HG02943 (cell line): ENCODE results near the gene SDHA.
"Not testable (repeated sequence)": the region's sequence is repeated elsewhere in the genome, so short reads cannot be mapped to it uniquely, and the experiment has no call there.

ENCODE experiments used
- ATAC-seq: cut with Tn5 transposase; IDR thresholded peaks from one replicate; pipeline ENCODE4 v1.9.1; 2021; ENCODE audit warnings: mild to moderate bottlenecking, low read depth, moderate library complexity; ENCODE audit not compliant: unreplicated experiment

SDHA gene

DNA sequence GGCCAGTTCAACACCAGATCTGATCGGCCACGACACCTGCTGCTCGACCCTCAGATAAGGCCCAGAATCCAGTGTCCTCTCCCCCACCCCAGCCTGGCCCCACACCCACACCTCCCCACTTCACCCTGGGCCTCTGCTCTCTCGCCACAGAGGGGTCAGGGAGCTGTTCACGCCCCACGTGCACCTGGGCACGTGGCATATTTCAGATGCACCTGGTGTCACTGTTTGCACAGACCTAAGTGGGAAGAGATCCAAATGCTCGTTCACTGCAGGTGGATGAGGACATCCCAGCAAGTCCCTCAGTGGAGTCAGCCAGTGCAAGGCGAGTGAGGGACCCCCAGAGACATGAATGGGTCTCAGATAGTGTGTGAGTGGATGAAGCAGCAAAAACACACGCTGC is 78.1 kb downstream of the SDHA start:
- ATAC-seq = not testable (repeated sequence)

DNA sequence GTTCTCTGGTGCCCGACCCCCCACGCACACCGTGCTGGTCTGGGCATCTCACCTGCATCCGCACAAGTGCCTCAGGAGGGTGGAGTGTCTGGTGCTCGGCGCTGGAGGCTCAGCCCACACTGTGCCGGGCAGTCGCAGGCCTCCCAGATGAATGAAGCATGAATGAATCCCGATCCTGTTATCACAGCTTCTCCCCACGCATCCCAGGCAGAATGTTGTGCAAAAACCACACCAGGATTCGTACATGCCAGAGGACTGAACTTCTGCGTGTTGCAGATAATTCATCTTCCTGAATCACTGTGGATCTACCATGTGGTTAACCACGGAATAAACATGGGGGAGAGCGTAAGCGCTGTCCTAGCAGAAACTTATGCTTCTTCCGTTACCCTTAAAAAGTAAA is 78.8 kb downstream of the SDHA start:
- ATAC-seq = not testable (repeated sequence)

DNA sequence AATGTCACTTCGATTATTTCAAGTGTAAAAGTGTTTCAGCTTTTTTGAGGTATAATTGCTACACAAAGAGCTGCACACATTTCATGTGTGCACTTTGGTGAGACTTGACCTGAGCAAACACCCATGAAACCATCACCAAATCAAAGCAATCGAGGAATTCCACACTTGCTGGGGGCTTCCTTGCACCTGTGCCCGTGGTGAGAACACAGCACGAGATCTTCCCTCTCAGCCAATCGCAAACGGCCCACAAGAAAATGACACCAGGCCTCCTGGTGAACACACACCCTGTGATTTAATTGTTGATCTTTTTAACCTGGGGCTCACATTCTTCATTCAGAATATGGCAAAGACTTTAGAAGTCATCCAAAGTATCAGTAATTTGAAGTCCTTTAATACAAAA is 79.3 kb downstream of the SDHA start:
- not testable (repeated sequence) for ATAC-seq

DNA sequence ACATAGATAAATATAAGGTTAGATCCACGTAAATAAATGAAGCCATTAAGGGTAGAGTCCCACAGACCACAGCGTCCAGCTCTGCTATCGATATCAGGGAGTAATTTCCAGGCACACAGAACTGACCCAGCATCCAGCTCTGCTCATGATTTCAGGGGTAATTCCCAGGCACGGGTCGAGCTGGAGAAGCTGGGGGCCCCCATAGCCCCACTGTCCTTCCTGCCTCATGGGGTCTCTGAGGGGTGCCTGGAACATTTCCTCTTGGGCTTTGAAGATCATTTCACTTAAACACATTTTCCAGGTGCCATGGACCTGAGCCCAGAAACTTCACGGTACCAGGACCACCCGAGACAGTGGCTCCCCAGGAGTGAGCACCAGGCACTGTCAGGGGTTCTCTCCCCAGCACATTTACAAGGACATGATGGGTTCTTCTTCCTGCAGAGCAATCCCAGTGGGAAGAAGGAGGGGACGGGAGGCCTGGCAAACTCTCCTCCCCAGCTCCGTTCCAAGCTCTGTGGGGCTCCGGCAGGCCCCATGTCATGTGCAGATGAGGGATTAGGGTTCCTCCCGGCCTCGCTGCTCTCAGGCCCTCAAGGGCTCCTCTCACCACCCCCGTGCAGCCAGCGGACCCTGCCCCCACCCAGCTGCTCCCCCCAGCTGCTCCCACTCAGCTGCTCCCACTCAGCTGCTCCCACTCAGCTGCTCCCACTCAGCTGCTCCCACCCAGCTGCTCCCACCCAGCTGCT is 80.0 kb downstream of the SDHA start:
- not testable (repeated sequence) for ATAC-seq

DNA sequence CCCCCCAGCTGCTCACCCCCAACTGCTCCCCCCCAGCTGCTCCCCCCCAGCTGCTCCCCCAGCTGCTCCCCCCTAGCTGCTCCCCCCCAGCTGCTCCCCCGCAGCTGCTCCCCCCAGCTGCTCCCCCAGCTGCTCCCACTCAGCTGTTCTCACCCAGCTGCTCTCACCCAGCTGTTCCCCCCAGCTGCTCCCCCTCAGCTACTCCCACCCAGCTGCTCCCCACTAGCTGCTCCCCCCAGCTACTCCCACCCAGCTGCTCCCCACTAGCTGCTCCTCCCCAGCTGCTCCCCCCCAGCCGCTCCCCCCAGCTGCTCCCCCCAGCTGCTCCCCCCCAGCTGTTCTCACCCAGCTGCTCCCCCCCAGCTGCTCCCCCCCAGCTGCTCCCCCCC is 80.6 kb downstream of the SDHA start:
- ATAC-seq = no peak

DNA sequence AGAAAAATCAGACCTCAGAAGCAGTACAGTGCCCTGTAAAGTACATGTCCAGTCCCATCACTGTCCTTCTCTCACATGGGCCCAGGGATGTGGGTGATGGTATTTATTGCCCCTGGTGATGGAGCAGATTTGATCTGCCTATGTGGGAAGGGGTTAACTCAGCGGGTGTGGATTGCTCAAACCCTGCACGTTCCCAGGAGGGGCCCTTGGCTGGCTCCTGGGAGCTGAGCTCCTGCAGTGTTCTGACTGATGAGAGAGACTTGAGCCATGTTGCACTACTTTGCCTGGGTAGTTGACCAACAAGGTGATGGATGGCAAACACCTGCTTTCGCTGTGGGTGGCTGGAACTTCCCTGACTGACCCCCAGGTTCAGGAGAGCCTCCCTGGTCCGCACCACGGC is 81.8 kb downstream of the SDHA start:
- not testable (repeated sequence) for ATAC-seq

DNA sequence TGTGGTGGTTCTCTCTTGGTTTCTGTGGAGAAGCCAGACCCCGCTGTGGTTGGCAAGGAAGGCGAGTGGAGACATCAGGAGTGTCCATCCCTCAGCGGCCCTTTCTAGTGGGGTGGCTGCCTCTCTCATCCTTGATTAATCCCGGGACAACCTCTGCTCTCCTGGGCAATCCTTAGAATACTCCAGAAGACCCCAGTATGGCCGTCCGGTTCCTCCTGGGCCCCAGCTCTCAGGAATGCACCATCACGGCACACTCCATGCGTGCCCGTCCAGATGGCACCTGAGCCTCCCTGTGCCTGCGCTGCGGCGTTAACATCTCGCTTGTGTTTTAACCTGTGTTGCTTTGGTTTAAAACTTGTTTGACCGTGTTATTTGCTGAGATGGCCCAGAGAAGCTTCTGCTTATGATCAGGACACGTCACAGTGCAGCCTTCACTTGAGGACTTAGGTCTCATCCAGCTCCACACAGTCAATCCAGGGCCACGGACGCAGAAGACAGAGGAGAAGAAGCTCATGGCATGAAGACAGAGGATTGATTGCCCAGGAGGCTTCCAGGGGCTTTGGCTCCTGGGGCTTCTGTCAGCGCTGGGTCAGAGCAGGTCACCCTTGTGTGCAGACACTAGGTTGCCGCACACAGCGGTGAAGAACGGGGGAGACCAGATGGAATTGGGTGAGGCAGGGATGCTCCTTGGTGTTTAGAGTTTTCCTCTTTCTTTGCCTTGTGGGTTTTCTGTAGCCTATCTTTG is 82.7 kb downstream of the SDHA start:
- ATAC-seq = not testable (repeated sequence)

DNA sequence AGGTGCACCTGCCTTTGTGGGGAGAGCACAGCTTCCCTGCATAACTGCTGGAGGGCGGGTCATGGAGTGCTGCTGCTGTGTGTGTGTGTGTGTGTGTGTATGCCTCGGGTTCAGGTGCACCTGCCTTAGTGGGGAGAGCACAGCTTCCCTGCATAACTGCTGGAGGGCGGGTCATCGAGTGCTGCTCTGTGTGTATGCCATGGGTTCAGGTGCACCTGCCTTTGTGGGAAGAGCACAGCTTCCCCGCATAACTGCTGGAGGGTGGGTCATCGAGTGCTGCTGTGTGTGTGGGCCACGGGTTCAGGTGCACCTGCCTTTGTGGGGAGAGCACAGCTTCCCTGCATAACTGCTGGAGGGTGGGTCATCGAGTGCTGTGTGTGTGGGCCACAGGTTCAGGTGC is 84.3 kb downstream of the SDHA start:
- ATAC-seq = not testable (repeated sequence)

DNA sequence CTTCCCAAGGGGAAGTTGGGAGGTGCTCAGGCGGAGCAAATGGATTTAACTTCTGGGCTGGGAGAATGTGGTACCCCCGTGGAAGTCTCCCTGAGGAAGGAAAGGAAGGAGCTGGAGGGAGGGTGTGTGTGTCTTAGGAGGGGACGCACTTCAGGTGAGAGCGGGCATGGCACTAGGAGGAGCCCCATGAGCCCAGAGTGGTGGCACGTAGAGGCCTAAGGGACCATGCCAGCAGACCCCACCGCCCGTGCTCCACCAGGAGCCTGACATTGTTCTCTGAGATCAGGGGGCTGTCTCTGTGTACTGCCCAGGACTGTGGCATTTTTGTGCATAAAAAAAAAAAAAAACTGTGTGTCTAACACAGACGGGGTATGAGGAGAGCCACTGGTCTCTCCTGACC is 84.8 kb downstream of the SDHA start:
- ATAC-seq = no peak

DNA sequence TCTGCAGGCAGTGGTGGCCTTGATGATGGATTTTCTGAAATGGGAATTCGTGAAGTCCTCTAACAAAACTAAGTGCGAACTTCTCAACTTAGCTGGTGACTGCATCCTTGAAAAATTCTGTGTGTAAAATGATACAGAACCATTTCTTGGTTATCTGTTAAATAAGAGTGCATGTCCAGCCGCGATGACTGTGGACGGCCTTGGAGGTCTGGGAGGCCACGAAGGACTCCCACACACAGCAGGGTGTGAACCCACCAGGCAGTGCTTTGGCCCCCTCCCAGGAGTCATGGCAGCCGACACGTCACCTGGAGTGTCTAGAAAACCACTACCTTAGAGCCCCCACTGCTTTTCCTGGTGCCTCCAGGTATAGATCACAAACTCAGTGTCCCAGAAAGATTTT is 85.6 kb downstream of the SDHA start:
- not testable (repeated sequence) for ATAC-seq

DNA sequence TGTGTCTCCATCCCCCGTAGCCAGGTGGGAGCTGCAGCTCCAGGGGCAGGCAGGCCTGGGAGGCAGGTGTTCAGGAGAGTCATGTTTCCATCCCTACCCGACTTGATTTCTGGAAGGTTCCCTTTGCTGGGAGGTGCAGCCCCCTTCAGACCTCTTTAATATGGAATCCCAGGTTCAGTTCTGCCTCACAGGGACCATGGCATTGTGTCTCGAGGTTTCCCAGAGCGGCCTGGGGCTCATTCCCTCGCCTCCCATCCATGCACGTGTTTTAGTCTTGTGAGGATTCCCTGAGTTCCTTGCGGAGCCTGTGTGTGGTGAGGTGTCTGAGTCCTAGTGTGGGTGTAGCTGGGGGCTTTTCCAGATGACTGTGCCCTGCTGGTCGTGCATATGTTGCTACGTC is 86.9 kb downstream of the SDHA start:
- no peak for ATAC-seq

DNA sequence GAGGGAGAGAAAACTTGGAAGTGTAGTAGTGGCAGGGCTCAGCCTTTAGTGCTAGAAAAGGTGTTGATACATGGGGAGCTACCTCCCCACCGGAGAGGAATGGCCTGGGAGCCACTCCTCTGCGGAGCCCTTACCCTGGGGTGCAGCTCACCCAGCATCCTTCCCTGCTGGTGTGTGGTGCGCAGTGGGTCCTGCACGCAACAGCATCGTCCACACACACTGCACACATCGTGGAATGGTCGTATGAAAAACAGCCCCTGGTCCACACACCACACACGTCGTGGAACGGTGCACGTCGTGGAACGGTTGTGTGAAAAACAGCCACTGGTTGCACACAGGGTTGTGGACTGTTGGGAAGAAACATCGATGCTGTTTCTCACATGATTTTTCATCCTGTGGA is 87.3 kb downstream of the SDHA start:
- no peak for ATAC-seq

DNA sequence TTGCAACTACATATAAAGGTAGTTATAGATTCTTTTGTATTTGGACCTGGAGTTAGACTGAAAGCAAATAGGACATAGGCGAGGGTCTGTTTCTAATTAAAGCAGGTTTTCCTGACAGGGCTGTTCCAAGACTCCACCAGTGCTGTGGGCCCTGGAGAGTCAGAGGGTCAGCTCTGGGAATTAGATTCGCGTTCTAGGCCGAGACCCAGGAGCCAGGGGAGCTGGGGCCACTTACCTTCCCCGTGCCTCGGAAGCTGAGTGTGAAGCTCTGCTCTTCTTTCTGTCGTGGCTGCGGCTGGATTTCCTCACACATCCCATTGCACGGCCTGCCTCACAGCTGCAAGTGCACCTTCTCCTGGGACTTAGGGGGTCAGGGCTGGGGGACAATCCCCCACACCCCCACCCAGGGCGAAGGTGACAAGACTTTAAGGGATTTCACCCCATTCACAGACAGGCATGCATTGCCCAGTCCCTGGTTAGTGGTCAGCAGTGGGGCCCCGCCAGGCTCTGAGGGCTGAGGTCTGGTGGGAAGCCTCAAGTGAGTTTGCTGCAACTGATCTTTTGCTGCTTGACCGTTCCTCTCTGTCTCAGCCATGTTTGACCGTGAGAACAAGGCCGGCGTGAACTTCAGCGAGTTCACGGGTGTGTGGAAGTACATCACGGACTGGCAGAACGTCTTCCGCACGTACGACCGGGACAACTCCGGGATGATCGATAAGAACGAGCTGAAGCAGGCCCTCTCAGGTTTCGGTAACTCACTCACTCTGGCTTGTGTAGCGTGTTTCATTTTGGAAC is 88.1 kb downstream of the SDHA start:
- ATAC-seq = no peak
